T-helper 2 cell treated with Interferon-gamma antibody and Interleukin-4, amounts not matched to agents 100 ng/mL and 5 ng/mL, for 36 hours (primary cell): Measurements from ENCODE around the gene CCAR1. TPM values are rescaled to one million over a fixed set of nuclear protein-coding genes. Genes with fewer than 3 reads are reported as not detected.
"Not testable (repeated sequence)": the region's sequence is repeated elsewhere in the genome, so short reads cannot be mapped to it uniquely, and the experiment has no call there.

Source experiments
- intact Hi-C: fragments of 100-400 bp; cut with micrococcal nuclease; formaldehyde crosslinking; loops from one replicate; pipeline ENCODE4 v1.15.1; 2023
- total RNA-seq: library from RNA; stranded (reverse); gene quantifications from 2 replicates; pipeline ENCODE4 v1.2.3, GENCODE V29; 2022

CCAR1 gene
- total RNA-seq, 1 donor from 2014 or later, result 90.3 TPM

GRCh38 chr10:68826764-68827591, 105.9 kb downstream of the CCAR1 start, which contains the start of gene STOX1:
TSS of gene STOX1 (plus strand) at chr10:68827531. CDS start at chr10:68827624, 93 bp downstream.
- intact Hi-C loops, result loop anchor here (5.0 kb wide), 1 partner anchor 75 kb away; the partner anchor contains the start of gene DDX50

- intact Hi-C loops, result loop anchor here (5.0 kb wide), 1 partner anchor 75 kb away; the partner anchor contains the start of gene DDX50
Observed at GRCh38 chr10:68827592-68827959, 106.5 kb downstream of the CCAR1 start.

GRCh38 chr10:68828083-68828601, 107.1 kb downstream of the CCAR1 start:
- intact Hi-C loops, result loop anchor here (5.0 kb wide), 1 partner anchor 74 kb away; the partner anchor contains the start of gene DDX50

GRCh38 chr10:68828833-68829232, 107.8 kb downstream of the CCAR1 start:
- intact Hi-C loops, result loop anchor here (5.0 kb wide), 1 partner anchor 73 kb away; the partner anchor contains the start of gene DDX50

DNA sequence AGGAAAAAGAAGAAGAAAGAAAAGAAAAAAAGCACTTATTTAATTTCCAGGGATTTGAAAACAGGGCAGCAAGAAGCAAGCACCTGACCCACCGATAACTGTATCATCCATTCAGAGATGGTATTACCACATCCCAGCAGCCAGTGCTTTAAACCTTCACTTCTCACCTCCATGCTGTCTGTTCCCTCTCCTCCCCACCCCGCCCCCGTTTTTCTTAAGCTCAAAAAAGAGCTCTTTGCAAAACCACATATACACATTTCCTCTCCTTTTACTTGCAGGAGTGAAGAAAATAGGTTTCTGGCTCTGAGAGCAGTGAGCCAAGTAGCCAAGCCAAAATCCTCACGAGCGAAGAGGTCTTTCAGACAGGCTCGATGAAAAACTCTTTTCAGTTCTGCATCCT, 108.5 kb downstream of the CCAR1 start:
- intact Hi-C loops, result loop anchor here (5.0 kb wide), 1 partner anchor 73 kb away; the partner anchor contains the start of gene DDX50

GRCh38 chr10:68829952-68830351, 108.9 kb downstream of the CCAR1 start:
- intact Hi-C loops, result loop anchor here (5.0 kb wide), 1 partner anchor 72 kb away; the partner anchor contains the start of gene DDX50

GRCh38 chr10:68831961-68832455, 111.0 kb downstream of the CCAR1 start:
- intact Hi-C loops, result no loop called here

DNA sequence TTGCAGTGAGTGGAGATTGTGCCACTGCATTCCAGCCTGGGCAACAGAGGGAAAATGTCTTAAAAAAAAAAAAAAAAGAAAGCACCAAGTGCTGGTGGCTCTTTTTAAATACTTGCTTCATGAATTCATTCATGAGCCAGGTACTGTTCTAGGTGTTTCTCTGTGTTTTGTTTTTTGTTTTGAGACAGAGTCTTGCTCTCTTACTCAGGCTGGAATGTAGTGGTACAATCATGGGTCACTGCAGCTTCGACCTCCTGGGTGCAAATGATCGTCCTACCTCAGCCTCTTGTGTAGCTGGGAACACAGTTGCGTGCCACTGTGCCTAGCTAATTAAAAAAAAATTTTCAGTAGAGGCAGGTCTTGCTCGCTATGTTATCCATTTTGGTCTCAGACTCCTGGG, 111.6 kb downstream of the CCAR1 start:
- intact Hi-C loops, result no loop called here

- intact Hi-C loops, result no loop called here
Observed at GRCh38 chr10:68837626-68838322, 116.7 kb downstream of the CCAR1 start.

DNA sequence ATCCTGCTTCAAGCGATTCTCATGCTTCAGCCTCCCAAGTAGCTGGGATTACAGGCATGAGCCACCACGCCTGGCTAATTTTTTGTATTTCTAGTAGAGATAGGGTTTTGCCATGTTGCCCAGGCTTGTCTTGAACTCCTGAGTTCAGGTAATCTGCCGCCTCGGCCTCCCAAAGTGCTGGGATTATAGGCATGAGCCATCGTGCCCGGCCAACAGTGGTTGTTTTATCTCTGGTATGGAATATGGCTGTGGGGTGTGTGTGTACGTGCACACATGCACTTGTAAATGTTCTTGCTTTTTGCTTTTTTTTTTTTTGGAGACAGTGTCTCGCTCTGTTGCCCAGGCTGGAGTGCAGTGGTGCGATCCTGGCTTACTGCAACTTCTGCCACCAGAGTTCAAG, 119.6 kb downstream of the CCAR1 start:
- intact Hi-C loops, result not testable (repeated sequence)

Other genes starting within 250 kb of the CCAR1 start
- gene DNA2, start 249.3 kb upstream of the CCAR1 start, total RNA-seq, result 43.6 and 48.0 TPM in 2 replicates
- 18.3 and 19.4 TPM in 2 replicates for gene SLC25A16, start 193.7 kb upstream of the CCAR1 start, total RNA-seq
- 2.3 and 2.7 TPM in 2 replicates for gene TET1, start 160.9 kb upstream of the CCAR1 start, total RNA-seq
- 0.70 and 0.73 TPM in 2 replicates for gene STOX1, start 106.3 kb downstream of the CCAR1 start, total RNA-seq
- gene DDX50, start 180.1 kb downstream of the CCAR1 start, total RNA-seq, result 47.2 and 48.8 TPM in 2 replicates
- gene DDX21, start 234.9 kb downstream of the CCAR1 start, total RNA-seq, result 107 and 109 TPM in 2 replicates